Tibial artery (tissue), 4 donors: ENCODE results near the gene STOML1.

ENCODE experiments used
- DNase-seq, 2 donors: peaks; one replicate each; pipeline ENCODE4 v3.0.0-alpha.2; 2019
- H3K27ac ChIP-seq, 2 donors: fragments of 200-600 bp; sonication (generic) in 1 of 2; 1 replicate in 1 of 2; 2 replicates in 1 of 2; pipeline ENCODE4 v1.5.1; 2018 to 2019; ENCODE audit warnings: mild to moderate bottlenecking in 1 of 2
- H3K27me3 ChIP-seq, 2 donors: fragments of 200-600 bp; sonication (generic) in 1 of 2; one replicate each; pipeline versions ENCODE4 v1.5.1 to v1.6.0; 2016 to 2019
- H3K36me3 ChIP-seq, 3 donors: fragments of 200-600 bp; sonication (generic) in 2 of 3; one replicate each; pipeline ENCODE4 v1.5.1; 2016 to 2019; ENCODE audit warnings: mild to moderate bottlenecking in 2 of 3
- H3K4me1 ChIP-seq, 4 donors: fragments of 200-600 bp; sonication (generic) in 2 of 4; 1 replicate in 3 of 4; 2 replicates in 1 of 4; pipeline ENCODE4 v1.5.1; 2016 to 2019
- H3K4me3 ChIP-seq, 2 donors: fragments of 200-600 bp; sonication (generic) in 1 of 2; 1 replicate in 1 of 2; 2 replicates in 1 of 2; pipeline ENCODE4 v1.5.1; 2018 to 2019; ENCODE audit warnings: mild to moderate bottlenecking in 2 of 2
- H3K9me3 ChIP-seq, 3 donors: fragments of 200-600 bp; sonication (generic) in 1 of 3; one replicate each; pipeline ENCODE4 v1.5.1; 2016 to 2019
- intact Hi-C: fragments of 100-400 bp; cut with DNase I; formaldehyde crosslinking; loops from one replicate; pipeline ENCODE4 v1.15.0; 2023; ENCODE audit warnings: low total_unique reads
- TF ChIP-seq, protein P1 (sequence below), 2 experiments: fragments of 200-600 bp in 1 of 2; fragments of 450-650 bp in 1 of 2; IDR thresholded peaks; one replicate each; pipeline ENCODE4 v1.5.1; 2017 to 2019; ENCODE audit warnings: antibody characterized with exemption in 2 of 2, mild to moderate bottlenecking in 1 of 2, moderate library complexity in 1 of 2

The STOML1 gene

GRCh38 chr15:73952171-73952912, 39.8 kb downstream of the STOML1 start:
- TF ChIP-seq, protein P1, sequence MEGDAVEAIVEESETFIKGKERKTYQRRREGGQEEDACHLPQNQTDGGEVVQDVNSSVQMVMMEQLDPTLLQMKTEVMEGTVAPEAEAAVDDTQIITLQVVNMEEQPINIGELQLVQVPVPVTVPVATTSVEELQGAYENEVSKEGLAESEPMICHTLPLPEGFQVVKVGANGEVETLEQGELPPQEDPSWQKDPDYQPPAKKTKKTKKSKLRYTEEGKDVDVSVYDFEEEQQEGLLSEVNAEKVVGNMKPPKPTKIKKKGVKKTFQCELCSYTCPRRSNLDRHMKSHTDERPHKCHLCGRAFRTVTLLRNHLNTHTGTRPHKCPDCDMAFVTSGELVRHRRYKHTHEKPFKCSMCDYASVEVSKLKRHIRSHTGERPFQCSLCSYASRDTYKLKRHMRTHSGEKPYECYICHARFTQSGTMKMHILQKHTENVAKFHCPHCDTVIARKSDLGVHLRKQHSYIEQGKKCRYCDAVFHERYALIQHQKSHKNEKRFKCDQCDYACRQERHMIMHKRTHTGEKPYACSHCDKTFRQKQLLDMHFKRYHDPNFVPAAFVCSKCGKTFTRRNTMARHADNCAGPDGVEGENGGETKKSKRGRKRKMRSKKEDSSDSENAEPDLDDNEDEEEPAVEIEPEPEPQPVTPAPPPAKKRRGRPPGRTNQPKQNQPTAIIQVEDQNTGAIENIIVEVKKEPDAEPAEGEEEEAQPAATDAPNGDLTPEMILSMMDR (IDR thresholded peaks at IDR 0.05), result no peak
- Histone ChIP-seq H3K27me3 (no peaks in the 10 kb centered on the region), H3K9me3 (no peaks in the 10 kb centered on the region), H3K4me1 (peaks cover 15 to 53% (median 39%) of the 10 kb centered on the region in 4 donors), H3K36me3 (peaks cover 12 to 26% (median 25%) of the 10 kb centered on the region in 3 donors), H3K4me3 (no peak overlapping the region), H3K27ac (peak overlapping the region; percentile 95 to 97)
- DNase-seq, result peak in 1 of 2 donors; percentile 72
- intact Hi-C loops, result no loop called here

DNA sequence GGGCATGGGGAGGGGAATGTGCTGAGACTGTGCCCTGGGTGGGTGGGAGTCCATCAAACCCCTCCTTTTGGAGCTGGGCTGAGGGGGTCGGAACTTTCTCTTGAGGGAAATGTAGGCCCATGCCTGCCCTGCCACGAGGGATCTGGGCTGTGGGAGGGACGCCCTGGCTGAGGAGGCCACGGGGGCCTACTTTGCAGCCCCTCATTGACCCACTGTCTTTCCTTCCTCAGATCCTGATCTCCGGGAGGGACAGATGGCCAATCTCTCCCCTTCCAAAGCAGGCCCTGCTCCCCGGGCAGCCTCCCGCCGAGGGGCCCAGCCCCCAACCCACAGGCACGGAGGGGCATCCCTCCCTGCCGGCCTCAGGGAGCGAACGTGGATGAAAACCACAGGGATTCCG, 40.5 kb downstream of the STOML1 start:
- peak overlapping the region; percentile 95 to 97 for H3K27ac ChIP-seq
- peaks cover 17 to 33% (median 32%) of the 10 kb centered on the region in 3 donors for H3K36me3 ChIP-seq
- no peak for DNase-seq
- peaks cover 15 to 46% (median 31%) of the 10 kb centered on the region in 4 donors for H3K4me1 ChIP-seq
- TF ChIP-seq, protein P1 (IDR thresholded peaks at IDR 0.05), result no peak
- no peaks in the 10 kb centered on the region for H3K9me3 ChIP-seq
- intact Hi-C loops, result no loop called here
- H3K4me3 ChIP-seq, result no peak overlapping the region
- H3K27me3 ChIP-seq, result no peaks in the 10 kb centered on the region

DNA sequence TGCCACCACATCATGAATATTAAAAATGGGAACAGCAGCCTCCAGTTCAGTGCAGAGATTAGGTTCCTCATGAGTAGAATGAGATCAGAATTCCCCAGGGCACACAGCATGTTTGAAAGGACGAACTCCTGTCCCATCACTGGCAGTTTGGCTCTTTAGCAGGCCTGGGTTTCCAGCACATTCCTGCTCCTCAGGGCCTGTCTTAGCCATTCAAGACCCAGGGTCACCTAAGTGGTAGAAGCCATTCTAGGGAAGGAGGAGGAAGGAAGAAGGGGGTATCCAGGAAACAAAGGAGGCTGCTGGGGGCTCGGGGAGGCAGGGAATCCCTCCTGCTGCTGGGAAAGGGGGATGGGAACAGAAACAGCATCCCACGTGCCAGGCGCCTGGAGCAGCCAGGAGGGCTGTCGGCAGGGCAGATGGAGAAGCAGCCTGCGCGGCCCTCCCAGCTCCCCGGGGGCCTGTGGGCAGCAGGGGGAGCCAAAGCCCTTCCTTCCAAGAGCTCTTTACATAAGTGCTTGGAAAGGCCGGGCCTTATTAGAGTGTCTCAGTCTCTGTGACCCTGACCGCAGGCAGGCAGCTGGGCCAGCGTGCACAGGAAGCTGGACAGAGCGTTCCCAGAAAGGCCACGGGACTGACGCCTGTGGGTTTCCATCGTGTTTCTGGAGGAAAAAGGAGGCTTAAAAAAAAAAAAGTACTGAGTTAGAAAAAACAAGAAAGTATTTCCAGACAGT, 41.1 kb downstream of the STOML1 start:
- intact Hi-C loops, result no loop called here
- DNase-seq, result peak; percentile 98 to 99
- Histone ChIP-seq H3K4me1 (peaks cover 15 to 40% (median 27%) of the 10 kb centered on the region in 4 donors), H3K27me3 (no peaks in the 10 kb centered on the region), H3K27ac (peak overlapping the region; percentile 95 to 97), H3K9me3 (no peaks in the 10 kb centered on the region), H3K4me3 (no peak overlapping the region), H3K36me3 (peaks cover 17 to 38% (median 36%) of the 10 kb centered on the region in 3 donors)
- TF ChIP-seq, protein P1 (IDR thresholded peaks at IDR 0.05), result peak; percentile 75 to 90

DNA sequence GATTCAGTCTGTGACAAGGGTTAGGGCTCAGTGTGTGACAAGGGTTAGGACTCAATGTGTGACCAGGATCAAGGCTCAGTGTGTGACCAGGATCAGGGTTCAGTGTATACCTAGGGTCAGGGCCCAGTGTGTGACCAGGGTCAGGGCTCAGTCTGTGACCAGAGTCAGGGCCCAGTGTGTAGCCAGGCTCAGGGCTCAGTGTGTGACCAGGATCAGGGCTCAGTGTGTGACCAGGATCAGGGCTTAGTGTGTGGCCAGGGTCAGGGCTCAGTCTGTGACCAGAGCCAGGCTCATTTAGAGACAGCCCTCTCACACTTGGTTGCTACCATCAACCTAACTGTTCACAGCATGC, 41.6 kb downstream of the STOML1 start:
- TF ChIP-seq, protein P1 (IDR thresholded peaks at IDR 0.05), result no peak
- DNase-seq, result no peak
- Histone ChIP-seq H3K36me3 (peaks cover 17 to 38% (median 36%) of the 10 kb centered on the region in 3 donors), H3K27me3 (no peaks in the 10 kb centered on the region), H3K4me1 (peaks cover 15 to 39% (median 27%) of the 10 kb centered on the region in 4 donors), H3K4me3 (no peak overlapping the region), H3K9me3 (no peaks in the 10 kb centered on the region), H3K27ac (peak overlapping the region; percentile 95 to 97)
- intact Hi-C loops, result no loop called here

DNA sequence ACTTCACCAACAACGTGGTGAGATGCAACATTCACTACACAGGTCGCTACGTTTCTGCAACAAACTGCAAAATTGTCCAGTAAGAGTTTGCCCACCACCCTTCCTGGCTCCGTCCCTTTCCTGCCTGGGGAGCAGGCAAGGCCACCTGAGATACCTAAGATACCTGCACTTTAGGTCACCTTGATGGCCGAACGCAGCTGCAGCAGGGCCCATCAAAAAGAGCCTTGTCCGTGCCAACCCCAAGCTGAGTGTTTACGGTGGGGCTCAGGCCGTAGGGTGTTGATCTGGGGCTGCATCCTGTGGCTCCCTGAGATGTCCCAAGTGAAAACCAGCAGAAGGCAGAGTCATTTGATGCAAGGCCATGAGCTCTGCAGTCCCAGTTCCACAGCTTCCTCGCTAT, 42.6 kb downstream of the STOML1 start:
- TF ChIP-seq, protein P1 (IDR thresholded peaks at IDR 0.05), result no peak
- Histone ChIP-seq H3K27ac (peak overlapping the region; percentile 95 to 97), H3K4me3 (no peak overlapping the region), H3K36me3 (peaks cover 17 to 38% (median 36%) of the 10 kb centered on the region in 3 donors), H3K9me3 (no peaks in the 10 kb centered on the region), H3K27me3 (no peaks in the 10 kb centered on the region), H3K4me1 (peaks cover 15 to 48% (median 34%) of the 10 kb centered on the region in 4 donors)
- intact Hi-C loops, result no loop called here
- DNase-seq, result peak in 1 of 2 donors; percentile 61
